ENCODE measurements around the gene PCDHGB6.
"Not testable (repeated sequence)": the region's sequence is repeated elsewhere in the genome, so short reads cannot be mapped to it uniquely, and the experiment has no call there.

Gene PCDHGB6

DNA sequence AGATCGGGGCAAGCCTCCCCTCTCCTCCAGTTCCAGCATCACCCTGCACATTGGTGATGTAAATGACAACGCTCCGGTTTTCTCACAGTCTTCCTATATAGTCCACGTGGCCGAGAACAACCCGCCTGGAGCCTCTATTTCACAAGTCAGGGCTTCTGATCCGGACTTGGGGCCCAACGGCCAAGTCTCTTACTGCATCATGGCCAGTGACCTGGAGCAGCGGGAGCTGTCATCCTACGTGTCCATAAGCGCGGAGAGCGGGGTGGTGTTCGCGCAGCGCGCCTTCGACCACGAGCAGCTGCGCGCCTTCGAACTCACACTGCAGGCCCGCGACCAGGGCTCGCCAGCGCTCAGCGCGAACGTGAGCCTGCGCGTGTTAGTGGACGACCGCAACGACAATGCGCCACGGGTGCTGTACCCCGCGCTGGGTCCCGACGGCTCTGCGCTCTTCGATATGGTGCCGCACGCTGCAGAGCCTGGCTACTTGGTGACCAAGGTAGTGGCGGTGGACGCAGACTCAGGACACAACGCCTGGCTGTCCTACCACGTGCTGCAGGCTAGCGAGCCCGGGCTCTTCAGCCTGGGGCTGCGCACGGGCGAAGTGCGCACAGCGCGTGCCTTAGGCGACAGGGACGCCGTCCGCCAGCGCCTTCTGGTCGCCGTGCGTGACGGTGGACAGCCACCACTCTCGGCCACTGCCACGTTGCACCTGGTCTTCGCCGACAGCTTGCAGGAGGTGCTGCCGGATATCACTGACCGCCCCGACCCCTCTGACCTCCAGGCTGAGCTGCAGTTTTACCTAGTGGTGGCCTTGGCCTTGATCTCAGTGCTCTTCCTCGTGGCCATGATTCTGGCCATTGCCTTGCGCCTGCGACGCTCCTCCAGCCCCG, 18.4 kb upstream of the PCDHGB6 start:
- DNase-seq = no peak

DNA sequence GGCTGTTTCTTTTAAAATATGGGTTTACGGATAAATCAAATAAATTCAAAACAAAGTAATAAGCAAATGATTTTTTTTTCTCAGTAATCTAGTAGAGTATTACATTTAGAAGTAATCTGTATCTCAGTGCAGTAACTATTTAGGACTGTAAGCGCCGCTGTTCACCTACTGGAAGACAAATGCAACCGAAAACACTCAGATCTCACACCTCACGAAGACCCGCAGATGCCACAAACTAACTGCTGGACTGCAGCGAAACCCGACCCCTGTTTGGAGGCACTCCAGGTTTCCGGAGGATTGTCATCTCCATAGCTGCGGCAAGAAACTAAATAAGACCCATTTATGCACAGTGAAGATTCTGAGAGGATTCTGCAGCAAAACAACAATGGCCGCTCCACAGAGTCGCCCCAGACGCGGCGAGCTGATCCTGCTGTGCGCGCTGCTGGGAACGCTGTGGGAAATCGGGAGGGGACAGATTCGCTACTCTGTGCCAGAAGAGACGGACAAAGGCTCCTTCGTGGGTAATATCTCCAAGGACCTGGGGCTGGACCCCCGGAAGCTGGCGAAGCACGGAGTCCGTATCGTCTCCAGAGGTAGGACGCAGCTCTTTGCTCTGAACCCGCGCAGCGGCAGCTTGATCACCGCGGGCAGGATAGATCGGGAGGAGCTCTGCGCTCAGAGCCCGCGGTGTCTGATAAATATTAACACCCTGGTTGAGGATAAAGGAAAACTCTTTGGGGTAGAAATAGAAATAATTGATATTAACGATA, 15.2 kb upstream of the PCDHGB6 start, which contains the start of gene PCDHGA8:
Gene PCDHGA8, plus strand, starts transcription at position 205 of the 770 bp plus-strand sequence. Its CDS starts 181 bp downstream, at position 386.
- DNase-seq = no peak

- DNase-seq = no peak
Observed at GRCh38 chr5:141393267-141393666, 14.6 kb upstream of the PCDHGB6 start.

- not testable (repeated sequence) for DNase-seq
Observed at GRCh38 chr5:141394401-141395187, 13.2 kb upstream of the PCDHGB6 start.

DNA sequence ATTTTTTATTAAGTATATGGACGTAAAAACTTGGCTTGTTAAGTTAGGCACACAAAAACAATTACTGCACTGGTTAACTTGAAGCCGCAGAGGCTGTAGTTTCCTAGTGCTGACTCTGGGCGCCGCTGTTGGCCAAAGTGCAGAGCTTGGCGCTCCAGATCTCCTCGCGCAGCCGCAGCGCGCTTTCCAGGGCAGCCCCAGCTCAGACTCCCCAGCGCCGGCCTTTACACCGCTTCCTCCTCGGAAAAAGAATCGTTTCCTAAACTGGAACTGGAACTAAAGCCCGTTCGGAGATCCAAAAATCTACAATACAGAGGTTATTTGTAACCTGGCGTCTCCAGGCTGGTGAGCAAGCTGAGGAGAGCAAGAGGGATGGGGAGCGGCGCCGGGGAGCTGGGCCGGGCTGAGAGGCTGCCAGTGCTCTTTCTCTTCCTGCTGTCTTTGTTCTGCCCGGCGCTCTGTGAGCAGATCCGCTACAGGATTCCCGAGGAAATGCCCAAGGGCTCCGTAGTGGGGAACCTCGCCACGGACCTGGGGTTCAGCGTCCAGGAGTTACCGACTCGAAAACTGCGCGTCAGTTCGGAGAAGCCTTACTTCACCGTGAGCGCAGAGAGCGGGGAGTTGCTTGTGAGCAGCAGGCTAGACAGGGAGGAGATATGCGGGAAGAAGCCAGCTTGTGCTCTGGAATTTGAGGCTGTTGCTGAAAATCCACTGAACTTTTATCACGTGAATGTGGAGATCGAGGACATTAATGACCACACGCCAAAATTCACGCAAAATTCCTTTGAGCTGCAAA, 9.9 kb upstream of the PCDHGB6 start, which contains the start of gene PCDHGB5:
Gene PCDHGB5, plus strand, starts transcription at position 192 of the 796 bp plus-strand sequence. Its CDS starts 181 bp downstream, at position 373.
- not testable (repeated sequence) for DNase-seq

DNA sequence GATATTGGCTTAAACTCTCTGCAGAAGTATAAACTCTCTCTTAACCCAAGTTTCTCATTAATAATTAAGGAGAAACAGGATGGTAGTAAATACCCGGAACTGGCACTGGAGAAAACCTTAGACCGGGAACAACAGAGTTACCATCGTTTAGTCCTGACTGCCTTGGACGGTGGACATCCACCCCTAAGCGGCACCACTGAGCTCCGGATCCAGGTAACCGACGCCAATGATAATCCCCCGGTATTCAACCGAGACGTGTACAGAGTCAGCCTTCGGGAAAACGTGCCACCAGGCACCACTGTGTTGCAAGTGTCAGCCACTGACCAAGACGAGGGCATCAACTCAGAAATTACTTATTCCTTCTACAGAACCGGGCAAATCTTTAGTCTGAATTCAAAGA, 9.2 kb upstream of the PCDHGB6 start:
- no peak for DNase-seq

DNA sequence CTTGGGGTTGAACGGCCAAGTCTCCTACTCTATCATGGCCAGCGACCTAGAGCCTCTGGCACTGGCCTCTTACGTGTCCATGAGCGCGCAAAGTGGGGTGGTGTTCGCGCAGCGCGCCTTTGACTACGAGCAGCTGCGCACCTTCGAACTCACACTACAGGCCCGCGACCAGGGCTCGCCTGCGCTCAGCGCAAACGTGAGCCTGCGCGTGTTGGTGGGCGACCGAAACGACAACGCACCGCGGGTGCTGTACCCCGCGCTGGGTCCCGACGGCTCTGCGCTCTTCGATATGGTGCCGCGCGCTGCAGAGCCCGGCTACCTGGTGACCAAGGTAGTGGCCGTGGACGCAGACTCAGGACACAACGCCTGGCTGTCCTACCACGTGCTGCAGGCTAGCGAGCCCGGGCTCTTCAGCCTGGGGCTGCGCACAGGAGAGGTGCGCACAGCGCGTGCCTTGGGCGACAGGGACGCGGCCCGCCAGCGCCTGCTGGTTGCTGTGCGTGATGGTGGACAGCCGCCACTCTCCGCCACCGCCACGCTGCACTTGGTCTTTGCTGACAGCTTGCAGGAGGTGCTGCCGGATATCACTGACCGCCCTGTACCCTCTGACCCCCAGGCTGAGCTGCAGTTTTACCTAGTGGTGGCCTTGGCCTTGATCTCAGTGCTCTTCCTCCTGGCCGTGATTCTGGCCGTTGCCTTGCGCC, 8.1 kb upstream of the PCDHGB6 start:
- no peak for DNase-seq

GRCh38 chr5:141402553-141403243, 5.1 kb upstream of the PCDHGB6 start, which contains the start of gene PCDHGA9:
Gene PCDHGA9 (plus strand): TSS chr5:141402778. CDS start chr5:141402953, 175 bp downstream.
- DNase-seq = no peak

DNA sequence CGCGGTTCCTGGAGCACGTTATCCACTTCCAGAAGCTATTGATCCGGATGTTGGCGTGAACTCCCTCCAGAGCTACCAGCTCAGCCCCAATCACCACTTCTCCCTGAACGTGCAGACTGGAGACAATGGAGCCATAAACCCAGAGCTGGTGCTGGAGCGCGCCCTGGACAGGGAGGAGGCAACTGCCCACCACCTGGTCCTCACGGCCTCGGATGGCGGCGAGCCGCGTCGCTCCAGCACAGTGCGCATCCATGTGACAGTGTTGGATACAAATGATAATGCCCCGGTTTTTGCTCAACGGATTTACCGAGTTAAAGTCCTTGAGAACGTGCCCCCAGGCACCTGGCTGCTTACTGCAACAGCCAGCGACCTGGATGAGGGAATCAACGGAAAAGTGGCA, 4.4 kb upstream of the PCDHGB6 start:
- DNase-seq = no peak

- no peak for DNase-seq
Observed at GRCh38 chr5:141409598-141410306, 1.9 kb downstream of the PCDHGB6 start.

GRCh38 chr5:141411575-141411974, 3.8 kb downstream of the PCDHGB6 start:
- DNase-seq = no peak

DNA sequence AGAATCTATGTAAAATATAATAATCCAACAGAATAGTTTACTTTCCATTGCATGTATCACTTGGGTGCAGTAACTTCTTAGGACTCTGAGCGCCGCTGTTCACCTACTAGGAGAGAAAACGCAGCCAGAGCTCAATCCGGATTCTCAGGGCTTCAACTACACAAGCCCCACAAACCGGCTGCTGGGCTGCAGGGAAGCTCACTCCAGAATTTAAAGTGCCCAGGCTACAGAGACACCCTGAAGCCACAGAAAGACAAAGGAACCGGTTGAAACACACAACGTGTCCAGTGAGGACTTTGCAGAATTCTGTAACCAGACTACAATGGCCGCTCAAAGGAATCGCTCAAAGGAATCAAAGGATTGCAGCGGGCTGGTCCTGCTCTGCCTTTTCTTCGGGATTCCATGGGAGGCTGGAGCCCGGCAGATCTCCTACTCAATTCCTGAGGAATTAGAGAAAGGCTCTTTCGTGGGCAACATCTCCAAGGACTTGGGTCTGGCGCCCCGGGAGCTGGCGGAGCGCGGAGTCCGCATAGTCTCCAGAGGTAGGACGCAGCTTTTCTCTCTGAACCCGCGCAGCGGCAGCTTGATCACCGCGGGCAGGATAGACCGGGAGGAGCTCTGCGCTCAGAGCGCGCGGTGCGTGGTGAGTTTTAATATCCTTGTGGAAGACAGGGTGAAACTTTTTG, 5.2 kb downstream of the PCDHGB6 start, which contains the start of gene PCDHGA10:
Gene PCDHGA10, plus strand, starts transcription at position 134 of the 686 bp plus-strand sequence. Its CDS starts 189 bp downstream, at position 323.
- no peak for DNase-seq

DNA sequence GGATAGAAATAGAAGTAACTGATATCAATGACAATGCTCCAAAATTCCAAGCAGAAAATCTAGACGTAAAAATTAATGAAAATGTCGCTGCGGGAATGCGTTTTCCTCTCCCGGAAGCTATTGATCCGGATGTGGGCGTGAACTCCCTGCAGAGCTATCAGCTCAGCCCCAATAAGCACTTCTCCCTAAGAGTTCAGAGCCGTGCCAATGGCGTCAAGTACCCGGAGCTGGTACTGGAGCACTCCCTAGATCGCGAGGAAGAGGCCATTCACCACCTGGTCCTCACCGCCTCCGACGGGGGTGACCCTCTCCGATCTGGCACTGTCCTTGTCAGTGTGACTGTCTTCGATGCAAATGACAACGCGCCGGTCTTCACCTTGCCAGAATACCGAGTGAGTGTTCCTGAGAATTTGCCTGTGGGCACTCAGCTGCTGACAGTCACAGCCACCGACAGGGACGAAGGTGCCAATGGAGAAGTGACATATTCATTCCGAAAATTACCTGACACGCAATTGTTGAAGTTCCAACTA, 5.8 kb downstream of the PCDHGB6 start:
- no peak for DNase-seq

DNA sequence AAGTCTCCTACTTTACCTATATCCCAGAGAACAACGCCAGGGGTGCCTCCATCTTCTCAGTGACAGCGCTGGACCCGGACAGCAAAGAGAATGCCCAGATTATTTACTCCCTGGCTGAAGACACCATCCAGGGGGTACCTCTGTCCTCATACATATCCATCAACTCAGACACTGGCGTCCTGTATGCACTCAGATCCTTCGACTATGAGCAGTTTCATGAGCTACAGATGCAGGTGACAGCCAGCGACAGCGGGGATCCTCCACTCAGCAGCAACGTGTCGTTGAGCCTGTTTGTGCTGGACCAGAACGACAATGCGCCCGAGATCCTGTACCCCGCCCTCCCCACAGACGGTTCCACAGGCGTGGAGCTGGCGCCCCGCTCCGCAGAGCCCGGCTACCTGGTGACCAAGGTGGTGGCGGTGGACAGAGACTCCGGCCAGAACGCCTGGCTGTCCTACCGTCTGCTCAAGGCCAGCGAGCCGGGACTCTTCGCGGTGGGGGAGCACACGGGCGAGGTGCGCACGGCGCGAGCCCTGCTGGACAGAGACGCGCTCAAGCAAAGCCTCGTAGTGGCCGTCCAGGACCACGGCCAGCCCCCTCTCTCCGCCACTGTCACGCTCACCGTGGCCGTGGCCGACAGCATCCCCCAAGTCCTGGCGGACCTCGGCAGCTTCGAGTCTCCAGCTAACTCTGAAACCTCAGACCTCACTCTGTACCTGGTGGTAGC, 6.9 kb downstream of the PCDHGB6 start:
- not testable (repeated sequence) for DNase-seq

DNA sequence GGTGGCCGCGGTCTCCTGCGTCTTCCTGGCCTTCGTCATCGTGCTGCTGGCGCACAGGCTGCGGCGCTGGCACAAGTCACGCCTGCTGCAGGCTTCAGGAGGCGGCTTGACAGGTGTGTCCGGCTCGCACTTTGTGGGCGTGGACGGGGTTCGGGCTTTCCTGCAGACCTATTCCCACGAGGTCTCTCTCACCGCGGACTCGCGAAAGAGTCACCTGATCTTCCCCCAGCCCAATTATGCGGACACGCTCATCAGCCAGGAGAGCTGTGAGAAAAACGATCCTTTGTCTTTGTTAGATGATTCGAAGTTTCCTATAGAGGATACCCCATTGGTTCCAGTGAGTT, 7.4 kb downstream of the PCDHGB6 start:
- DNase-seq = not testable (repeated sequence)

- not testable (repeated sequence) for DNase-seq
Observed at GRCh38 chr5:141417494-141418172, 9.8 kb downstream of the PCDHGB6 start, which contains the start of gene PCDHGB7. Gene PCDHGB7 (plus strand): TSS chr5:141417677. CDS start chr5:141417860, 183 bp downstream.
